DND-41 (cell line): ENCODE measurements around the gene SFTA2.

Experiments used
- ATAC-seq: fragments of 200-7000 bp; cut with Tn5 transposase; 3 replicates; pipeline ENCODE4 v1.9.1; 2021; ENCODE audit warnings: low read depth; ENCODE audit not compliant: insufficient read depth
- DNase-seq: peaks from one replicate; pipeline ENCODE4 v3.0.0-alpha.2; 2020
- H2AFZ ChIP-seq: 2 replicates; pipeline ENCODE4 v1.6.0; 2012; ENCODE audit warnings: low read depth, low read length
- H3K27ac ChIP-seq: 2 replicates; pipeline ENCODE4 v1.5.1; 2012; ENCODE audit warnings: low read length, inconsistent platforms
- H3K27me3 ChIP-seq: fragments of 200-600 bp; sonication (generic); 2 replicates; pipeline ENCODE4 v1.6.0; 2012; ENCODE audit warnings: low read length, mild to moderate bottlenecking, inconsistent platforms; ENCODE audit not compliant: insufficient read depth, poor library complexity
- H3K36me3 ChIP-seq: 2 replicates; pipeline ENCODE4 v1.5.1; 2012; ENCODE audit warnings: low read length, inconsistent platforms; ENCODE audit not compliant: insufficient read depth
- H3K4me1 ChIP-seq: 2 replicates; pipeline ENCODE4 v1.5.1; 2012; ENCODE audit warnings: mild to moderate bottlenecking, low read length; ENCODE audit not compliant: insufficient read depth
- H3K4me2 ChIP-seq: 2 replicates; pipeline ENCODE4 v1.6.0; 2012; ENCODE audit warnings: mild to moderate bottlenecking, moderate library complexity, low read length, inconsistent platforms; ENCODE audit not compliant: insufficient read depth
- H3K4me3 ChIP-seq, 2 experiments: fragments of 200-600 bp in 1 of 2; shearing (Covaris generic) in 1 of 2; 2 replicates each; pipeline ENCODE4 v1.5.1; 2012 to 2016; ENCODE audit warnings: inconsistent platforms in 2 of 2, low read length in 2 of 2, mild to moderate bottlenecking in 2 of 2, low read depth in 1 of 2, moderate library complexity in 1 of 2
- H3K79me2 ChIP-seq: 2 replicates; pipeline ENCODE4 v1.6.0; 2012; ENCODE audit warnings: low read length, inconsistent platforms; ENCODE audit not compliant: insufficient read depth
- H3K9ac ChIP-seq: 2 replicates; pipeline ENCODE4 v1.6.0; 2012; ENCODE audit warnings: low read depth, mild to moderate bottlenecking, inconsistent platforms, low read length, moderate library complexity
- H3K9me3 ChIP-seq: 2 replicates; pipeline ENCODE4 v1.5.1; 2012; ENCODE audit warnings: low read length, moderate library complexity, mild to moderate bottlenecking, inconsistent platforms; ENCODE audit not compliant: insufficient read depth, severe bottlenecking
- H4K20me1 ChIP-seq: 2 replicates; pipeline ENCODE4 v1.6.0; 2012; ENCODE audit warnings: low read length; ENCODE audit not compliant: insufficient read depth
- EZH2 ChIP-seq: IDR thresholded peaks from 3 replicates; pipeline ENCODE4 v1.6.1; 2012; ENCODE audit warnings: borderline replicate concordance, low read depth, mild to moderate bottlenecking, moderate library complexity, low read length, inconsistent platforms; ENCODE audit not compliant: severe bottlenecking
- TF ChIP-seq, protein P1 (sequence below): IDR thresholded peaks from 2 replicates; pipeline ENCODE4 v1.5.1; 2012; ENCODE audit warnings: borderline replicate concordance, low read length, moderate library complexity, mild to moderate bottlenecking; ENCODE audit not compliant: poor library complexity, severe bottlenecking; ENCODE audit errors: extremely low read depth

SFTA2 gene

DNA sequence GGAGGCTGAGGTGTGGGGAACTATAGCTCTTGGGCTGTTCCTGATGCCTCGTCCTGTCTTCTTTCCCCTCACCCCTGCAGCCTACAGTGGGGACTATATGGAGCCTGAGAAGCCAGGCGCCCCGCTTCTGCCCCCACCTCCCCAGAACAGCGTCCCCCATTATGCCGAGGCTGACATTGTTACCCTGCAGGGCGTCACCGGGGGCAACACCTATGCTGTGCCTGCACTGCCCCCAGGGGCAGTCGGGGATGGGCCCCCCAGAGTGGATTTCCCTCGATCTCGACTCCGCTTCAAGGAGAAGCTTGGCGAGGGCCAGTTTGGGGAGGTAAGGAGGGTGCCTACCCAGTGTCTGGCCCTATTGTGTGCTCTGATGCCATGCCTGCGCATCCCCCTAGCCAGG lies 35.4 kb downstream of the SFTA2 start:
- H3K4me1 ChIP-seq: no peaks in the 10 kb centered on the region
- no peak overlapping the region for H3K9ac ChIP-seq
- H3K79me2 ChIP-seq: no peaks in the 10 kb centered on the region
- H3K4me2 ChIP-seq: no peak overlapping the region
- H3K36me3 ChIP-seq: peaks cover 69% of the 10 kb centered on the region
- ATAC-seq: no peak
- no peak for DNase-seq
- TF ChIP-seq, protein P1, sequence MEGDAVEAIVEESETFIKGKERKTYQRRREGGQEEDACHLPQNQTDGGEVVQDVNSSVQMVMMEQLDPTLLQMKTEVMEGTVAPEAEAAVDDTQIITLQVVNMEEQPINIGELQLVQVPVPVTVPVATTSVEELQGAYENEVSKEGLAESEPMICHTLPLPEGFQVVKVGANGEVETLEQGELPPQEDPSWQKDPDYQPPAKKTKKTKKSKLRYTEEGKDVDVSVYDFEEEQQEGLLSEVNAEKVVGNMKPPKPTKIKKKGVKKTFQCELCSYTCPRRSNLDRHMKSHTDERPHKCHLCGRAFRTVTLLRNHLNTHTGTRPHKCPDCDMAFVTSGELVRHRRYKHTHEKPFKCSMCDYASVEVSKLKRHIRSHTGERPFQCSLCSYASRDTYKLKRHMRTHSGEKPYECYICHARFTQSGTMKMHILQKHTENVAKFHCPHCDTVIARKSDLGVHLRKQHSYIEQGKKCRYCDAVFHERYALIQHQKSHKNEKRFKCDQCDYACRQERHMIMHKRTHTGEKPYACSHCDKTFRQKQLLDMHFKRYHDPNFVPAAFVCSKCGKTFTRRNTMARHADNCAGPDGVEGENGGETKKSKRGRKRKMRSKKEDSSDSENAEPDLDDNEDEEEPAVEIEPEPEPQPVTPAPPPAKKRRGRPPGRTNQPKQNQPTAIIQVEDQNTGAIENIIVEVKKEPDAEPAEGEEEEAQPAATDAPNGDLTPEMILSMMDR: no peak
- no peak for TF ChIP-seq EZH2
- no peaks in the 10 kb centered on the region for H3K27me3 ChIP-seq
- no peak overlapping the region for H2AFZ ChIP-seq
- H3K9me3 ChIP-seq: no peaks in the 10 kb centered on the region
- H3K4me3 ChIP-seq: no peak overlapping the region
- H4K20me1 ChIP-seq: no peaks in the 10 kb centered on the region
- H3K27ac ChIP-seq: no peak overlapping the region

DNA sequence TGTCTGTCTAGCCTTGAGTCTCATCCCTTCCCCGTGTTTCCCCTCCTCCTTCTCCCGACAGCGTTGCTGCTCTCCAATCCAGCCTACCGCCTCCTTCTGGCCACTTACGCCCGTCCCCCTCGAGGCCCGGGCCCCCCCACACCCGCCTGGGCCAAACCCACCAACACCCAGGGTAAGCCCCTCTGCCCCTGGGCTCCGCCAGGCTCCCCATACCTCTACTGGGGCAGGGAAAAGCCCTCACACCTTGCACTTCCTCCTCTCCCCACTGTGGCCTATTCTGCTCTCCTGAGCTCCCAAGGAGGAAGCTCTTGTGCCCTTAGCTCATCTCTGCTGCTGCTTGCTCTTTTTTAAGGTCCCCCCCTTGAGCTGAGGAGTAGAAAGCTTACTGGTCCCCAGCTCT lies 36.6 kb downstream of the SFTA2 start:
- H4K20me1 ChIP-seq: peaks cover 5% of the 10 kb centered on the region; the same call in 1 of the 2 replicates
- H3K36me3 ChIP-seq: peaks cover 79% of the 10 kb centered on the region
- no peaks in the 10 kb centered on the region for H3K27me3 ChIP-seq
- H3K4me2 ChIP-seq: no peak overlapping the region
- no peak overlapping the region for H3K4me3 ChIP-seq
- no peak overlapping the region for H3K9ac ChIP-seq
- TF ChIP-seq, protein P1: no peak
- TF ChIP-seq EZH2: no peak
- H3K27ac ChIP-seq: no peak overlapping the region
- DNase-seq: no peak
- ATAC-seq: no peak
- no peak overlapping the region for H2AFZ ChIP-seq
- no peaks in the 10 kb centered on the region for H3K4me1 ChIP-seq
- no peaks in the 10 kb centered on the region for H3K9me3 ChIP-seq
- no peaks in the 10 kb centered on the region for H3K79me2 ChIP-seq

DNA sequence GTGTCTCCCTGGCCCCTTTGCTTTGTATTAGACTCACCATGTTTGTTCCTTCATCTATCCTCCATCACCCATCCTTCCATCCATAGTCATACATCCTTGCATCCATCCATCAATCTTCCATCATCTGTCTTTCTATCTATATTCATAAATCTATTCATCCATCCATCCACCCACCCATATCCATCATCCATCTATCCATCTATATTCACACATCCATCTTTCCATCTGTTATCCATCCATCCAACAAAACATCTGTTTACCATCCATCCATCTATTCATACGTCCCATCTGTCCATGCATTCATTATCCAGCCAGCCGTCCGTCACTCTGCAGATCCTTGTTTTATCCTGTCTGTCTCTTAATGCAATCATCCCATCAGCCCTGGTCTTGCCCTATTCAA lies 37.0 kb downstream of the SFTA2 start:
- H3K27me3 ChIP-seq: no peaks in the 10 kb centered on the region

More for the DNA sequence above, 37.0 kb downstream of the SFTA2 start:
- Histone ChIP-seq H3K4me2 (no peak overlapping the region), H3K9ac (no peak overlapping the region), H2AFZ (no peak overlapping the region), H3K36me3 (peaks cover 83% of the 10 kb centered on the region), H3K4me3 (no peak overlapping the region), H3K27ac (no peak overlapping the region), H3K79me2 (no peaks in the 10 kb centered on the region), H4K20me1 (peaks cover 5% of the 10 kb centered on the region; the same call in 1 of the 2 replicates), H3K9me3 (no peaks in the 10 kb centered on the region), H3K4me1 (0 out of 2 replicates have a peak, but pooled peaks cover under 1% of the 10 kb centered on the region)
- TF ChIP-seq, protein P1: no peak
- no peak for TF ChIP-seq EZH2
- no peak for ATAC-seq
- DNase-seq: no peak
